ENCODE data around the gene RASD1. TPM values are rescaled to one million over a fixed set of nuclear protein-coding genes. Genes with fewer than 3 reads are reported as not detected.

Gene RASD1
- polyA plus RNA-seq, 1 of the 3 experiments (the other 2 are of a cell fraction), result 0.43 TPM

GRCh38 chr17:17542906-17543635 lies 46.9 kb upstream of the RASD1 start (continued):
- TF ChIP-seq MAX (IDR thresholded peaks at IDR 0.05; ENCODE audit: low read depth) (no peak), SMC3 (IDR thresholded peaks at IDR 0.05; ENCODE audit: low read depth, low read length) (no peak), POLR2AphosphoS5 (IDR thresholded peaks at IDR 0.05; ENCODE audit: low read depth, low read length) (no peak), YY1 (IDR thresholded peaks at IDR 0.05; ENCODE audit: low read depth) (no peak)

GRCh38 chr17:17541640-17542001 lies 45.4 kb upstream of the RASD1 start:
- POLR2A ChIA-PET, result interaction anchor here (1.6 kb wide), 1 partner anchor 45 kb away, joined by 5 read pairs; the partner anchor contains the start of gene RASD1
- no peak overlapping the region for H2AFZ ChIP-seq (ENCODE audit: low read depth)
- CTCF ChIA-PET, result interaction anchor here (0.6 to 1.7 kb wide), 5 partner anchors 27 to 186 kb away, joined by 3 to 8 read pairs (median 4); partner anchors contain the start of gene RASD1

More at GRCh38 chr17:17541640-17542001, 45.4 kb upstream of the RASD1 start:
- no peaks in the 10 kb centered on the region for H3K27me3 ChIP-seq (ENCODE audit: insufficient read depth)
- H3K79me2 ChIP-seq (ENCODE audit: insufficient read depth), result no peaks in the 10 kb centered on the region
- 36% methylated on average over 1 of the region's 5 CpGs for WGBS (ENCODE audit: low lambda C conversion rate)
- peaks cover 0 to 76% of the 10 kb centered on the region in 2 experiments; a peak in 2 of 4 replicates for H3K4me1 ChIP-seq (ENCODE audit: control insufficient read depth in 1 of 2, insufficient read depth in 2 of 2, low read depth in 1 of 2, low read length in 1 of 2)
- TF ChIP-seq TAF1 (IDR thresholded peaks at IDR 0.05; ENCODE audit: borderline replicate concordance, low read depth, low read length) (no peak), POLR2AphosphoS5 (IDR thresholded peaks at IDR 0.05; ENCODE audit: low read depth, low read length) (no peak), YY1 (IDR thresholded peaks at IDR 0.05; ENCODE audit: low read depth) (no peak), NFIC (IDR thresholded peaks at IDR 0.05; ENCODE audit: borderline replicate concordance) (no peak), USF1 (IDR thresholded peaks at IDR 0.05; ENCODE audit: borderline replicate concordance, low read depth) (no peak), NRF1 (IDR thresholded peaks at IDR 0.05; ENCODE audit: low read depth, low read length) (no peak), RXRA (IDR thresholded peaks at IDR 0.05; ENCODE audit: borderline replicate concordance, low read depth) (no peak), TEAD4 (IDR thresholded peaks at IDR 0.05; ENCODE audit: borderline replicate concordance, insufficient read depth) (no peak), IRF3 (IDR thresholded peaks at IDR 0.05; ENCODE audit: low read depth, low read length) (no peak), EZH2phosphoT487 (IDR thresholded peaks at IDR 0.05; ENCODE audit: borderline replicate concordance, low read depth) (no peak), RFX5 (IDR thresholded peaks at IDR 0.05; ENCODE audit: low read length) (no peak), FOSL2 (IDR thresholded peaks at IDR 0.05; ENCODE audit: borderline replicate concordance, low read depth) (no peak), FOXM1 (IDR thresholded peaks at IDR 0.05; ENCODE audit: low read depth) (no peak), GABPA (IDR thresholded peaks at IDR 0.05; ENCODE audit: low read depth) (no peak), ELF1 (IDR thresholded peaks at IDR 0.05) (no peak)
- H3F3A ChIP-seq (replicated peaks; ENCODE audit: insufficient read depth), result no peaks in the 10 kb centered on the region
- no peak overlapping the region for H3K9ac ChIP-seq
- H3K36me3 ChIP-seq (replicated peaks in 1 of 2; ENCODE audit: control insufficient read depth in 1 of 2, insufficient read depth in 2 of 2, low read length in 1 of 2), result no peaks in the 10 kb centered on the region
- H3K27ac ChIP-seq (ENCODE audit: low read depth in 2 of 2, low read length in 1 of 2), result peak overlapping the region in 1 of 2 experiments; percentile 86; a peak in 2 of 4 replicates
- peak; percentile 56 for DNase-seq
- H3K9me2 ChIP-seq, result no peaks in the 10 kb centered on the region
- no peak overlapping the region for H3K4me3 ChIP-seq (ENCODE audit: low read depth in 2 of 2, low read length in 1 of 2)
- no peaks in the 10 kb centered on the region for H4K20me1 ChIP-seq (ENCODE audit: insufficient read depth)
- H3K9me3 ChIP-seq, result no peaks in the 10 kb centered on the region
- H3K4me2 ChIP-seq, result no peak overlapping the region

Measured in SK-N-SH (cell line).